K562 (cell line): Measurements from ENCODE around the gene FMNL3. TPM values are rescaled to one million over a fixed set of nuclear protein-coding genes. Genes with fewer than 3 reads are reported as not detected.
A peak's percentile ranks its signal among the peaks of the same experiment; 100 is the strongest.

Experiments used
- AFF4 ChIP-seq: sonication (generic); formaldehyde crosslinking; IDR thresholded peaks from 2 replicates; pipeline ENCODE4 v1.8.0; 2023; ENCODE audit warnings: mild to moderate bottlenecking, missing genetic modification reagents
- EP400 ChIP-seq: fragments of 450-650 bp; IDR thresholded peaks from 2 replicates; pipeline ENCODE4 v1.6.1; 2017; ENCODE audit warnings: antibody characterized with exemption, mild to moderate bottlenecking, moderate library complexity
- ETS1 ChIP-seq: conservative IDR thresholded peaks from 2 replicates; pipeline ENCODE4 v1.6.1; 2011; ENCODE audit warnings: low read depth, mild to moderate bottlenecking, low read length; ENCODE audit not compliant: control insufficient read depth
- FOSL1 ChIP-seq: fragments of 200-800 bp; sonication (Bioruptor generic); conservative IDR thresholded peaks from 2 replicates; pipeline ENCODE4 v1.6.1; 2016; ENCODE audit warnings: missing genetic modification characterization, missing compliant biosample characterization
- HDAC3 ChIP-seq: fragments of 450-650 bp; IDR thresholded peaks from 2 replicates; pipeline ENCODE4 v1.6.1; 2018; ENCODE audit warnings: borderline replicate concordance, mild to moderate bottlenecking, moderate library complexity; ENCODE audit not compliant: partially characterized antibody
- KAT2B ChIP-seq: IDR thresholded peaks from one replicate; pipeline ENCODE4 v1.6.1; 2012; ENCODE audit warnings: low read depth, mild to moderate bottlenecking, control low read depth, inconsistent platforms, low read length, moderate library complexity
- POLR2A ChIP-seq: fragments of 450-650 bp; conservative IDR thresholded peaks from 2 replicates; pipeline ENCODE4 v1.6.1; 2016
- POLR2AphosphoS5 ChIP-seq: IDR thresholded peaks from 2 replicates; pipeline ENCODE4 v1.6.1; 2011; ENCODE audit warnings: mild to moderate bottlenecking, low read depth, low read length, moderate library complexity; ENCODE audit not compliant: control insufficient read depth, insufficient read depth
- PREB ChIP-seq: sonication (generic); formaldehyde crosslinking; IDR thresholded peaks from 2 replicates; pipeline ENCODE4 v1.8.1; 2023; ENCODE audit warnings: mild to moderate bottlenecking, missing genetic modification reagents
- RBM22 ChIP-seq: fragments of 200-400 bp; formaldehyde crosslinking; IDR thresholded peaks from 2 replicates; pipeline ENCODE4 v1.6.1; 2018; ENCODE audit warnings: low read length, low read depth; ENCODE audit not compliant: poor library complexity, severe bottlenecking
- SFPQ ChIP-seq: fragments of 200-400 bp; formaldehyde crosslinking; IDR thresholded peaks from 2 replicates; pipeline ENCODE4 v1.6.1; 2017; ENCODE audit warnings: mild to moderate bottlenecking, low read depth, low read length, moderate library complexity
- SP2 ChIP-seq: IDR thresholded peaks from 2 replicates; pipeline ENCODE4 v1.6.1; 2011; ENCODE audit warnings: mild to moderate bottlenecking, low read depth, low read length, moderate library complexity; ENCODE audit not compliant: poor library complexity, severe bottlenecking; ENCODE audit errors: extremely low read depth
- TRIM24 ChIP-seq, 2 experiments: fragments of 450-650 bp; IDR thresholded peaks; 2 replicates each; pipeline ENCODE4 v1.6.1; 2016
- USF1 ChIP-seq: sonication (generic); formaldehyde crosslinking; IDR thresholded peaks from 2 replicates; pipeline ENCODE4 v1.9.0; 2022; ENCODE audit warnings: mild to moderate bottlenecking, missing genetic modification reagents
- ZNF143 ChIP-seq: sonication (generic); formaldehyde crosslinking; IDR thresholded peaks from 2 replicates; pipeline ENCODE4 v1.9.0; 2022; ENCODE audit warnings: mild to moderate bottlenecking, missing genetic modification reagents
- ZNF324 ChIP-seq: fragments of 250-450 bp; sonication (Bioruptor Pico); IDR thresholded peaks from 2 replicates; pipeline ENCODE4 v1.4.0; 2020; ENCODE audit warnings: mild to moderate bottlenecking
- ZNF431 ChIP-seq: sonication (generic); formaldehyde crosslinking; IDR thresholded peaks from 2 replicates; pipeline ENCODE4 v1.8.0; 2022; ENCODE audit warnings: mild to moderate bottlenecking, missing genetic modification reagents
- ZNF444 ChIP-seq: fragments of 250-450 bp; sonication (Bioruptor Pico); IDR thresholded peaks from 2 replicates; pipeline ENCODE4 v1.4.0; 2020; ENCODE audit warnings: mild to moderate bottlenecking, moderate library complexity
- polyA plus RNA-seq, 8 experiments: library from polyadenylated mRNA; depleted of rRNA in 4 of 8; stranded (reverse) in 5 of 8; unstranded in 3 of 8; fragments of >200 nt; fragmentation: Nextera tagmentation in 2 of 8; fragmentation: Illumina TruSeq in 1 of 8; extraction: Ambion mirVana in 2 of 8; extraction: Trizol in 1 of 8; gene quantifications; 2 replicates each; pipeline versions ENCODE4 v1.2.1 to v1.2.3, GENCODE V29; 2011 to 2014; ENCODE audit warnings: inconsistent platforms in 1 of 8, missing spikeins in 1 of 8
- total RNA-seq, 7 experiments: library from RNA; depleted of rRNA in 6 of 7; stranded (reverse); fragments of >200 nt in 6 of 7; fragmentation: Illumina TruSeq in 2 of 7; extraction: Trizol in 2 of 7; gene quantifications; 2 replicates each; pipeline versions ENCODE4 v1.2.1 to v1.2.3, GENCODE V29; 2011 to 2021; ENCODE audit warnings: low replicate concordance in 1 of 7

FMNL3 gene
- total and polyA plus RNA-seq, 9 of the 15 experiments (the other 6 are each of a cell fraction or from before 2014, with no cell fraction given): 0.49 to 14.4 (median 6.8) TPM

GRCh38 chr12:49741882-49742620 lies 34.8 kb upstream of the FMNL3 start (continued):
- no peak; the same call in 1 of the 2 replicates for TF ChIP-seq AFF4 (CRISPR knock-in tag)
- TF ChIP-seq KAT2B: no peak
- TF ChIP-seq ZNF143 (CRISPR knock-in tag): no peak
- no peak for TF ChIP-seq SFPQ
- peak; percentile 45 for TF ChIP-seq POLR2AphosphoS5
- peak; percentile 48; the same call in 1 of the 2 replicates for TF ChIP-seq USF1 (CRISPR knock-in tag)
- 0 out of 2 replicates have a peak, but pooled peaks have one; percentile 68 for TF ChIP-seq PREB (CRISPR knock-in tag)
- TF ChIP-seq FOSL1: 0 out of 2 replicates have a peak, but pooled peaks have one; percentile 47
- 0 out of 2 replicates have a peak, but pooled peaks have one; percentile 32 for TF ChIP-seq ETS1
- TF ChIP-seq ZNF431: no peak
- TF ChIP-seq ZNF324 (CRISPR knock-in tag): no peak
- peak; percentile 37; the same call in 1 of the 2 replicates for TF ChIP-seq EP400
- peak; percentile 90 for TF ChIP-seq RBM22
- TF ChIP-seq ZNF444 (CRISPR knock-in tag): no peak
- TF ChIP-seq TRIM24 (IDR thresholded peaks at IDR 0.05): no peak
- no peak for TF ChIP-seq POLR2A
- TF ChIP-seq SP2: no peak
- TF ChIP-seq HDAC3: no peak
